ENCODE measurements around the gene LEFTY2. TPM values are rescaled to one million over a fixed set of nuclear protein-coding genes. Genes with fewer than 3 reads are reported as not detected.

LEFTY2 gene
- total and polyA plus RNA-seq, 9 of the 15 experiments (the other 6 are each of a cell fraction or from before 2014, with no cell fraction given), result 0.04 to 0.14 TPM; not detected in 7

- TF ChIP-seq, protein P1, sequence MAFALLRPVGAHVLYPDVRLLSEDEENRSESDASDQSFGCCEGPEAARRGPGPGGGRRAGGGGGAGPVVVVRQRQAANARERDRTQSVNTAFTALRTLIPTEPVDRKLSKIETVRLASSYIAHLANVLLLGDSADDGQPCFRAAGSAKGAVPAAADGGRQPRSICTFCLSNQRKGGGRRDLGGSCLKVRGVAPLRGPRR (CRISPR knock-in tag; IDR thresholded peaks at IDR 0.05), result no peak
- TF ChIP-seq, protein P2, sequence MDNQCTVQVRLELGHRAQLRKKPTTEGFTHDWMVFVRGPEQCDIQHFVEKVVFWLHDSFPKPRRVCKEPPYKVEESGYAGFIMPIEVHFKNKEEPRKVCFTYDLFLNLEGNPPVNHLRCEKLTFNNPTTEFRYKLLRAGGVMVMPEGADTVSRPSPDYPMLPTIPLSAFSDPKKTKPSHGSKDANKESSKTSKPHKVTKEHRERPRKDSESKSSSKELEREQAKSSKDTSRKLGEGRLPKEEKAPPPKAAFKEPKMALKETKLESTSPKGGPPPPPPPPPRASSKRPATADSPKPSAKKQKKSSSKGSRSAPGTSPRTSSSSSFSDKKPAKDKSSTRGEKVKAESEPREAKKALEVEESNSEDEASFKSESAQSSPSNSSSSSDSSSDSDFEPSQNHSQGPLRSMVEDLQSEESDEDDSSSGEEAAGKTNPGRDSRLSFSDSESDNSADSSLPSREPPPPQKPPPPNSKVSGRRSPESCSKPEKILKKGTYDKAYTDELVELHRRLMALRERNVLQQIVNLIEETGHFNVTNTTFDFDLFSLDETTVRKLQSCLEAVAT (IDR thresholded peaks at IDR 0.05), result no peak
- TF ChIP-seq TAL1 (IDR thresholded peaks at IDR 0.05), result no peak
- TF ChIP-seq, protein P3, sequence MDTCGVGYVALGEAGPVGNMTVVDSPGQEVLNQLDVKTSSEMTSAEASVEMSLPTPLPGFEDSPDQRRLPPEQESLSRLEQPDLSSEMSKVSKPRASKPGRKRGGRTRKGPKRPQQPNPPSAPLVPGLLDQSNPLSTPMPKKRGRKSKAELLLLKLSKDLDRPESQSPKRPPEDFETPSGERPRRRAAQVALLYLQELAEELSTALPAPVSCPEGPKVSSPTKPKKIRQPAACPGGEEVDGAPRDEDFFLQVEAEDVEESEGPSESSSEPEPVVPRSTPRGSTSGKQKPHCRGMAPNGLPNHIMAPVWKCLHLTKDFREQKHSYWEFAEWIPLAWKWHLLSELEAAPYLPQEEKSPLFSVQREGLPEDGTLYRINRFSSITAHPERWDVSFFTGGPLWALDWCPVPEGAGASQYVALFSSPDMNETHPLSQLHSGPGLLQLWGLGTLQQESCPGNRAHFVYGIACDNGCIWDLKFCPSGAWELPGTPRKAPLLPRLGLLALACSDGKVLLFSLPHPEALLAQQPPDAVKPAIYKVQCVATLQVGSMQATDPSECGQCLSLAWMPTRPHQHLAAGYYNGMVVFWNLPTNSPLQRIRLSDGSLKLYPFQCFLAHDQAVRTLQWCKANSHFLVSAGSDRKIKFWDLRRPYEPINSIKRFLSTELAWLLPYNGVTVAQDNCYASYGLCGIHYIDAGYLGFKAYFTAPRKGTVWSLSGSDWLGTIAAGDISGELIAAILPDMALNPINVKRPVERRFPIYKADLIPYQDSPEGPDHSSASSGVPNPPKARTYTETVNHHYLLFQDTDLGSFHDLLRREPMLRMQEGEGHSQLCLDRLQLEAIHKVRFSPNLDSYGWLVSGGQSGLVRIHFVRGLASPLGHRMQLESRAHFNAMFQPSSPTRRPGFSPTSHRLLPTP (IDR thresholded peaks at IDR 0.05; ENCODE audit: borderline replicate concordance, extremely low read depth, insufficient read length), result no peak
- TF ChIP-seq DEAF1 (CRISPR knock-in tag; IDR thresholded peaks at IDR 0.05), result no peak
- TF ChIP-seq, protein P4, sequence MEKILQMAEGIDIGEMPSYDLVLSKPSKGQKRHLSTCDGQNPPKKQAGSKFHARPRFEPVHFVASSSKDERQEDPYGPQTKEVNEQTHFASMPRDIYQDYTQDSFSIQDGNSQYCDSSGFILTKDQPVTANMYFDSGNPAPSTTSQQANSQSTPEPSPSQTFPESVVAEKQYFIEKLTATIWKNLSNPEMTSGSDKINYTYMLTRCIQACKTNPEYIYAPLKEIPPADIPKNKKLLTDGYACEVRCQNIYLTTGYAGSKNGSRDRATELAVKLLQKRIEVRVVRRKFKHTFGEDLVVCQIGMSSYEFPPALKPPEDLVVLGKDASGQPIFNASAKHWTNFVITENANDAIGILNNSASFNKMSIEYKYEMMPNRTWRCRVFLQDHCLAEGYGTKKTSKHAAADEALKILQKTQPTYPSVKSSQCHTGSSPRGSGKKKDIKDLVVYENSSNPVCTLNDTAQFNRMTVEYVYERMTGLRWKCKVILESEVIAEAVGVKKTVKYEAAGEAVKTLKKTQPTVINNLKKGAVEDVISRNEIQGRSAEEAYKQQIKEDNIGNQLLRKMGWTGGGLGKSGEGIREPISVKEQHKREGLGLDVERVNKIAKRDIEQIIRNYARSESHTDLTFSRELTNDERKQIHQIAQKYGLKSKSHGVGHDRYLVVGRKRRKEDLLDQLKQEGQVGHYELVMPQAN (IDR thresholded peaks at IDR 0.05; ENCODE audit: borderline replicate concordance), result no peak
- no peak for TF ChIP-seq CREB1 (IDR thresholded peaks at IDR 0.05)
- TF ChIP-seq CREB1 (CRISPR knock-in tag; IDR thresholded peaks at IDR 0.05), result no peak
- TF ChIP-seq NONO (IDR thresholded peaks at IDR 0.05; ENCODE audit: low read depth in 2 of 2, low read length in 1 of 2), result no peak
- TF ChIP-seq FOXM1 (IDR thresholded peaks at IDR 0.05; ENCODE audit: low read depth), result no peak
- TF ChIP-seq FOXM1 (CRISPR knock-in tag; IDR thresholded peaks at IDR 0.05; ENCODE audit: low read depth), result no peak
- no peak for TF ChIP-seq BRF1 (IDR thresholded peaks at IDR 0.05; ENCODE audit: borderline replicate concordance, extremely low read depth, insufficient read length)
- no peak for TF ChIP-seq SOX6 (IDR thresholded peaks at IDR 0.05)
- TF ChIP-seq SAFB (IDR thresholded peaks at IDR 0.05; ENCODE audit: borderline replicate concordance, low read depth, low read length), result no peak
- TF ChIP-seq HDAC2 (IDR thresholded peaks at IDR 0.05), result no peak
- no peak for TF ChIP-seq ZBTB17 (CRISPR knock-in tag; IDR thresholded peaks at IDR 0.05)
- no peak for TF ChIP-seq ZC3H4 (CRISPR knock-in tag; IDR thresholded peaks at IDR 0.05; ENCODE audit: borderline replicate concordance)
- no peak for TF ChIP-seq ZNF274 (IDR thresholded peaks at IDR 0.05; ENCODE audit: borderline replicate concordance, low read depth, low read length)
- TF ChIP-seq POLR3G (IDR thresholded peaks at IDR 0.05; ENCODE audit: extremely low read depth, insufficient read length, insufficient replicate concordance), result no peak
- no peak for TF ChIP-seq ZC3H8 (IDR thresholded peaks at IDR 0.05)
- no peak for TF ChIP-seq XRCC3 (IDR thresholded peaks at IDR 0.05)
These were observed at the start of gene LEFTY2 (continued) for GRCh38 chr1:225941187-225941941.
